Measurements from ENCODE around the gene AXIN1.

GRCh38 chr16:318628-319027 lies 33.9 kb downstream of the AXIN1 start:
- TF ChIP-seq CTCF (conservative IDR thresholded peaks at IDR 0.05), result peak; percentile 42
- TF ChIP-seq EZH2 (IDR thresholded peaks at IDR 0.05; ENCODE audit: low read depth), result no peak

Measured in PC-9 (cell line).